GM21737 (cell line): Measurements from ENCODE around the gene NUMB.

Source experiments
- ATAC-seq: cut with Tn5 transposase; IDR thresholded peaks from one replicate; pipeline ENCODE4 v1.9.1; 2021; ENCODE audit warnings: mild to moderate bottlenecking, moderate library complexity; ENCODE audit not compliant: unreplicated experiment

NUMB gene

DNA sequence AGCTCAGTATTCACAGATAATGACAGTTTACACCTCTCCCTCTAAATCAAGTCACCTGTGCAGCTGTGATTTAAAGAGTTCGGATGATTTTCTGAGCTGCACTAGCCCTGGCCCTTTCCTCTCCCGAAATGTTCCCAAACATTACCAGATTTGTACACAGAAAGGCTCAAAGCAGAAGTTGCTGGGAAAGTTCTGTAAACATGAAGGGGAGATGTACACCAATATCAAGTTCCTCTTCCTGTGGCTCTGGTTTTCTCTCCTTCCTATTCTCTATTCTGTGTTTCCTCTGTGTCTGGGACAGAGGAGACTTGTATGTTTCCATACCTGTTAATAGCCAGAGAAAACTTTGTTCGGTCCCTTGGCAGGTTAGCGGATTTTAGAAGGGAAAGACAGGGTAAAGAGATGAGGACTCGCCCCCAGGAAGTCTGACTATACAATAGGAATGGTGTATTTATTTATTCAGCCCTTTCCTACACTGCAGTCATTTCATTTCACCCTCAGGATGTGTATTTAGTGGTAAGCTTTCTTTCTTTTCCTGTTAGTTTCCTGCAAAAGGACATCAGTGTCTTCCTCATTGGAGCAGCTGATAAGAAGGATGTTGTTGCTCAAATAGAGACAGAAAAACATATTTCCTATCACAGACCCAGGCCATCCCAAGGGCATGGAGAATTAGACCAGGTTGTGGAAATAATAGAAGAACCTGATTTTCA is 7.6 kb upstream of the NUMB start:
- no peak for ATAC-seq

- ATAC-seq: no peak
Observed at GRCh38 chr14:73463411-73463810, 5.1 kb upstream of the NUMB start.

DNA sequence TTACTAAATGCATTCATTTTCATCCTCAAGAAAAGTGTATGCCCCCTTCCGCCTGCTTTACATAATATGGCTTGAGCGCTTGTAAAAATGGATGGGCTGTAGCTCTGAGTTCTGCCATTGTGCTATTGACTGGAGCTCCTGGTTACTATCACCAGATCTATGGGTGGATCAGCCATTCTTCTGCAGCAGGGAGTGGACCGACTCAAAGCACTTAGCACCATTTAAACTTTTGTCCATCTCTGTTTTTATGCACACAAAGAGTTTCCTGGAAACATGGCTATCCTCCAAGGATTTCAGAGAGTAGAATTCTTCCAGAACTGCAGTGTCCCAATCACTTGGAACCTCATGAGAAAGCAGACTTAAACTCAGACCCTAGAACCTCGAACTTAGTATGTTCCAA is 4.5 kb upstream of the NUMB start:
- no peak for ATAC-seq

DNA sequence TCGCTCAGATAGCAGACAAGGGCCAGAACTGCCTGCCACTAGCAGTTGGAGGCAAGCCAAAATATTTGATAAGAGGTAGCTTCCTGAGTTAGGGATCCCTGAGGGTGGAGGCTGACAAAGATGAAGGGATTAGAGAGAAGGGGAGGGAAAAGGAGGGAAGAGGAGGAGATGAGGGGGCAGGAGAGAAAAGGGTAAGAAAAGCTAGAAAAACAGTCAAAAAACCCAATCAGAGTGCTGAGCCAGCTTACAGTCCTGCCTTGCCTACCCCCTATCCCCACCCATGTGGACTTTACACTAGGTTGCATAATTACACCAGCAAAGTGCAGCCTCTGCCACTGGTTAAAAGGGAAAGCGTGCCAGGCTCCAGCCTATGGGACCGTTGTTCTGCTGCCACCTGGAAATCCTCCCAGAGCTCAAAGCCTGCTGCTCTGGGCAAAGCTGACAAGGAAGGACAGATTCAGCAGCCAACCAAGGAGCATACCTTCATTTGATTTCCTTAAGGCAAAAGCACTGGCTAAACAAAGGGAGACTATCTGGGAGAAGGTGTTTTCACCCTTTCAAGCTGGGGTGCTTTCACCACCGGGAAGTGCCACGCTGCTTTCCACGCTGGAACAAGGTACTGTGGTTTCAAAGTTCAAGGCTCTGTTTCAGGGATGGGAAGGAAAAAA is 3.8 kb upstream of the NUMB start:
- ATAC-seq: no peak

DNA sequence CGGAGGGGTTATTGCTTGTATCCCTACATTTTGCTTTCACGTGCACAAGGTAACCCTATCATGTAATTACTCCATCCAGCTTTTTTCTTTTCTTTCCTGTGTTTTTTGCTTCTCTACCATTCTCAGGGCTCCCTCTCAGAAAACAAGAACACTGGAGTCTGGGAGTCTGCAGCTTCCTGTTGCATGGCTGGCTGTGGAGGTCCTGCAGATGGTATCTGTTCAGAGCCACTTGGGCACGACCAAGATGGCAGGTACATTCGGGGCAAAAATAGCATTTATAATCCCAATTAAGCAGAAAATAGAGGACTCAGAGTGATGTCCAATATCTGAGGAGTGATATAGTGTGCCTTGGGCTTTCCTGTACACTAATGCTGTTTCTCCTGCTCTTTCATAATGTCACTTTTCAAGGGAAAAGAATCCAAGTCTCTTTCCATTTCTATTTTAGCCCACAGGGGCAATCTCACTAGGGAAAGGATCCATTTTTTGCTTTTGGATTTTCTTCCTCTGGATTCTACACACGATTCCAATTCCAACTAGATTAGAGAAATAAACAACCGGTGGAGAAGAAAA is 3.2 kb upstream of the NUMB start:
- ATAC-seq: no peak

GRCh38 chr14:73460691-73461127 is 2.4 kb upstream of the NUMB start:
- no peak for ATAC-seq

- no peak for ATAC-seq
Observed at GRCh38 chr14:73459959-73460358, 1.6 kb upstream of the NUMB start.

GRCh38 chr14:73457924-73458182 is 493 bp downstream of the NUMB start:
- ATAC-seq: no peak

DNA sequence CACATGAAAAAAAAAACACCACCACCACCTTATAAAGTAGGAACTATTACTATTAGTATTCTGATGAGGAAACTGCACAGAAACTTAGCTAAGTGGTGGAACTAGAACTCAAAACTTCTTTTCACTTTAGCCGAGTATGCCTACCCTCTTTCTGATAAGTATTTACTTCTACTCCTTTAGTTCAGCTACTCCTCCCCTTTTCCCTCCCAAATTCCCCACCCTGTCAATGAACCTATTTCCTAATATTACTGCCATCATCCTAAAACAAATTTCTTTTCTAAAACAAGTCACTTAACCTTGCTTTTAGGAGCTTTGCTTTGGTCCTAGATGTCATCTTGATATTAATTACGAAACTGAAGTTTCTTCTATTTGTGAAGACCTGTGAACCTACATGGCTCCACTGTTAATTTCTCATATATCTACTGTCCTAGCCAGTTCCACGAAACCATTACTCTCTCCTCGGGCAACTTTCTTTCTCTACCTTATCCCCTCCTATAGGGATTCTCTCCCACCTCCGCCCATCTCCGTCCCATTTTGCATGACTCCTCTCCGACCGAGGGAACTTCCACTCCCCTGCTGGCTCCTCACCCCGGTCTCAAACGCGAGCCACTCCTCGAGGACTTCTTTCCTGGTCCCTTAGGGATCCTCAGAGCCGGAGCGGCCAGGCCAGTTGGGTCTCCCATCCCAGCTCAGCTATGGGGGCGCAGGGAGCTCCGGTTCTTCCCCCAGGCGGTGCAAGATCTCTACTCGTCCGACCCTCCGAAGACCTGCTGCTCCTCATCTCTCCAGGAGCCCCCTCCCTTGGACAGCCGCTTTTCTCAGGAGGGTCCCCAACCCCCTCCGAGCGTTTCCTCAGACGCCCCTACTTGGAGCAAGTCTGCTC is 1.1 kb downstream of the NUMB start:
- no peak for ATAC-seq

- no peak for ATAC-seq
Observed at GRCh38 chr14:73455294-73455693, 3.1 kb downstream of the NUMB start.

DNA sequence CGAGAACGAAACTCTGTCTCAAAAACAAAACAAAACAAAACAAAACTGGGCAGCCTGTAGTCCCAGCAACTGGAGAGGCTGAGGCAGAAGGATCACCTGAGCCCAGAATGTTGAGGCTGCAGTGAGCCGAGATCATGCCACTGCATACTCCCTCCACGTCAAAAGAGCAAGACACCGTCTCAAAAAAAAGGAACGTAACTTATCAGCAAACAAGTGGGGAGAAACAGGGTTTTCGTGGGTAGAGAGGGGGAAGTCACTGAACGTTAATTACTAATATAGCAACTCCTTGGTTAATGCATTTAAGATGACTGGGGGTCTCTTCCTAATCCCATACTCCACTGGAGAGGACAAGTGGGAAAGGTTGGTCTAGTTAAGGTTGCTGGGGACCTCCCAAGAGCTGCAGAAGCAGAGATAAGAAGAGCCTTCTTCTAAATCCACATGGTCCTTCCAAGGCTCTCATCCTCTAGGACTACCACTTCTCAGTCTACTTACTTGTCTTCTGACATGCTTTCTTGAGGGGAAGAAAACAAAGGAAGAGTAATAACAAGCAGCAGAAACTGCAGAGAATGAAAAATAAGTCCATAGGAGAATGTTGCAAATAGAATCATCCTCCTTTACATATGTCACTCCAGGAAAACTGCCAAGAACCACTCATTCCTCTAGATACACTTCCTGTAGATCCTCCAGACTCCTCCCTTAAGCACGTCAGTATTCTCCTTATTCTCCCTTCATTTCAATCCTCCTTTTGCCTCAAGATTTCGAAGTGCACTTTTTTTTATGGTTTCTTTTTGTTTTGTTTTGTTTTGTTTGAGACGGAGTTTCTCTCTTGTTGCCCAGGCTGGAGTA is 5.8 kb downstream of the NUMB start:
- no peak for ATAC-seq

DNA sequence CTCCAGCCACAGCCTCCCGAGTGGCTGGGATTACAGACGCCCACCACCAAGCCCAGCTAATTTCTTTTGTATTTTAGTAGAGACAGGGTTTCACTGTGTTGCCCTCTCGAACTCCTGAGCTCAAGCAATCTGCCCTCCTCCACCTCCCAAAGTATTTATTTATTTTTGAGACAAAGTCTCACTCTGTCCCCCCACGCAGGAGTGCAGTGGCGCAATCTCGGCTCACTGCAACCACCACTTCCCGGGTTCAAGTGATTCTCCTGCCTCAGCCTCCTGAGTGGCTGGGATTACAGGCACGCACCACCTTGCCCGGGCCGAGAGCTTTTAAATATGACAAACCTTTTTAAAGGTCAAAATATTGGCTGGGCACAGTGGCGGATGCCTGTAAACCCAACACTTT is 14.6 kb downstream of the NUMB start:
- ATAC-seq: no peak

- no peak for ATAC-seq
Observed at GRCh38 chr14:73441286-73441685, 17.1 kb downstream of the NUMB start.

DNA sequence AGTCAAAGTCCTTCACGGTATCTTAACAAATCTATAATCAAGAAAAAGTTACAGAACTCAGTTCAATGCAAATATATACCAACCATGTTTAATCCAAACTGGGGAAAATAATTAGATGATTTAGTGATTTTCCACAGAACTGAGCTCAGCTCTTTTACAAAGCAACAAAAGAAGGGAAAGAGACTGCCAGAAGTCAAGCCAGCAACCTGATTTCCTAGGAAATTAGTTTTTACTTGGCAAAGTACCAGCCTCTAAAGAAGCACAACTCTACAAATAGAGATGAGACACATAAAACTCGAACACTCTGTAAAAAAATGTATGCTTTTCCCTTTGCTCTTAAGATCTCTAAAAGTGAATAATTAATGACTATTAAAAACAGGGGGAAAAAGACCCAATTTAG is 19.4 kb downstream of the NUMB start:
- ATAC-seq: no peak

- no peak for ATAC-seq
Observed at GRCh38 chr14:73437206-73437605, 21.1 kb downstream of the NUMB start.

GRCh38 chr14:73432124-73432523 is 26.2 kb downstream of the NUMB start:
- ATAC-seq: no peak

- no peak for ATAC-seq
Observed at GRCh38 chr14:73428353-73428824, 30.0 kb downstream of the NUMB start.

DNA sequence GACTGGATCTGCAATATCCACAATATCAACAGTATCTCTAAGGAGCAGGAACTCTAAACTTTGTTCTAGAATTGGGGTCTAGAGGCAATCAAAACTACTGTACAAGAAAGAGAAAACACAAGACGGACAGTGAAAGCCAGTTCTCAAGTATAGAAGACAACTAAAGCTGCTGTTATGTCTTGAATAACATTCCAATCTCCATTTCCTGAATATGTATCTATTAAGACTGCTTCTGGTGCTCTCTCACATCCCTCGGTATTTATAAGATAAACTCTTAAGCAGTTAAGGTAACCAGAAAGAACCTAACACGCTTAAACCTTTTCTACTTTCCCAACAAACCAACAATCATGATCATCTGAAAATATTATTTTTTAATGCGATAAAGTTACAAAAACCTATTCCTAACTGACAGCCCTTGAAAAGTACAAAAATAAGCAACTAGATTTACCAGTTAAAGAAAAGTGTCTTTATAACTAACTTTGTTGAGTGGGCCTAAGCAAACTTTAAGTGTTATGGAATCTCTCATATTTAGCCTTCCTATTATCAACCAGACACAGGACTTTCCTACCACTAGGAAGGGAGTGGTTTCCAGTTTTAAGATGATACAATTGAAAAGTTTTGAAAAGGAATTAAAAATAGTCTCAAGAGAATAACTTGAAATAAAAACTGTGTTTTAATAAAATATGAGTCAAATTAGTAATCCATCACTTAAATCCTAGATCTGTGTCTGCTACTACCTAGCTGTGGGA is 30.7 kb downstream of the NUMB start:
- no peak for ATAC-seq

DNA sequence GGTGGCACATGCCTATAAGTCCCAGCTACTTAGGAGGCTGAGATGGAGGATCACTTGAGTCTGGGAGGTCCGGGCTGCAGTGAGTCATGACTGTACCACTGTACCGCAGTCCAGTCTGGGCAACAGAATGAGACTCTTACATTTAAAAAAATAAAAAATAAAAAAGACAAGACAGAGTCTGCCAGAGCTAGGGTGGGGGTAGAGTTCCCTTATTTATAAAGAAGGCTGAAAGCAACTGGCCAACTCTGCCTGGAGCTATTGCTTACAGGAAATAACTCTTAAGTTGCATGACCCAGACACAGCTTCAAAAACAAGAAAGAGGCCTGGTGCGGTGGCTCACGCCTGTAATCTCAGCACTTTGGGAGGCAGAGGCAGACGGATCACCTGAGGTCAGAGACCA is 31.5 kb downstream of the NUMB start:
- no peak for ATAC-seq

- no peak for ATAC-seq
Observed at GRCh38 chr14:73424453-73424852, 33.9 kb downstream of the NUMB start.
